CD4-positive, alpha-beta memory T cell (primary cell): Measurements from ENCODE around the gene MARCHF3. TPM values are rescaled to one million over a fixed set of nuclear protein-coding genes. Genes with fewer than 3 reads are reported as not detected.

ENCODE experiments used
- CTCF ChIA-PET: fragments of 350-600 bp; sonication (Branson Sonifier 250); formaldehyde crosslinking; loops from one replicate; lab custom pipeline; 2021; ENCODE audit warnings: inconsistent platforms; ENCODE audit not compliant: partially characterized antibody; lab: Charles Lee
- POLR2A ChIA-PET: fragments of 350-600 bp; sonication (Branson Sonifier 250); formaldehyde crosslinking; loops from one replicate; lab custom pipeline; 2021; ENCODE audit not compliant: partially characterized antibody; lab: Charles Lee
- DNase-seq, 5 donors: peaks; one replicate each; pipeline versions ENCODE4 v3.0.0 to v3.0.0-alpha.2; 2020 to 2022; ENCODE audit warnings: mixed read lengths in 1 of 5
- H3K27ac ChIP-seq: one replicate; pipeline ENCODE4 v1.7.0; 2013; ENCODE audit warnings: low read depth, low read length
- H3K27me3 ChIP-seq: 2 replicates; pipeline ENCODE4 v1.7.0; 2013; ENCODE audit warnings: mild to moderate bottlenecking, low read length, moderate library complexity; ENCODE audit not compliant: insufficient read depth
- H3K36me3 ChIP-seq: 2 replicates; pipeline ENCODE4 v1.7.0; 2013; ENCODE audit warnings: mild to moderate bottlenecking, low read length, moderate library complexity; ENCODE audit not compliant: insufficient read depth
- H3K4me1 ChIP-seq: 2 replicates; pipeline ENCODE4 v1.7.0; 2013; ENCODE audit warnings: mild to moderate bottlenecking, low read length, moderate library complexity; ENCODE audit not compliant: insufficient read depth
- H3K4me3 ChIP-seq, 2 donors: one replicate each; pipeline ENCODE4 v1.7.0; 2013; ENCODE audit warnings: low read length in 2 of 2, mild to moderate bottlenecking in 1 of 2
- H3K9me3 ChIP-seq, 2 donors: one replicate each; pipeline ENCODE4 v1.7.0; 2013; ENCODE audit warnings: low read length in 2 of 2, control low read depth in 1 of 2; ENCODE audit not compliant: control insufficient read depth in 1 of 2
- H3K27ac Mint-ChIP-seq, 7 donors: one replicate each; pipeline ENCODE4 v1.8.0; 2020 to 2021; ENCODE audit warnings: mixed read lengths in 7 of 7, mild to moderate bottlenecking in 6 of 7, inconsistent platforms in 3 of 7, moderate library complexity in 3 of 7
- H3K27me3 Mint-ChIP-seq, 2 donors: one replicate each; pipeline ENCODE4 v1.8.0; 2020 to 2021; ENCODE audit warnings: mixed read lengths in 2 of 2
- H3K36me3 Mint-ChIP-seq, 2 donors: one replicate each; pipeline ENCODE4 v1.8.0; 2020 to 2021; ENCODE audit warnings: mixed read lengths in 2 of 2, inconsistent platforms in 1 of 2, mild to moderate bottlenecking in 1 of 2
- H3K4me1 Mint-ChIP-seq, 4 donors: one replicate each; pipeline ENCODE4 v1.8.0; 2020 to 2021; ENCODE audit warnings: mixed read lengths in 4 of 4, mild to moderate bottlenecking in 1 of 4
- H3K4me3 Mint-ChIP-seq, 8 donors: one replicate each; pipeline ENCODE4 v1.8.0; 2020 to 2021; ENCODE audit warnings: mixed read lengths in 8 of 8, mild to moderate bottlenecking in 7 of 8, moderate library complexity in 6 of 8, inconsistent platforms in 3 of 8
- H3K9me3 Mint-ChIP-seq, 8 donors: one replicate each; pipeline ENCODE4 v1.8.0; 2020 to 2021; ENCODE audit warnings: mixed read lengths in 8 of 8, mild to moderate bottlenecking in 5 of 8, inconsistent platforms in 3 of 8, moderate library complexity in 1 of 8
- intact Hi-C: fragments of 100-400 bp; cut with micrococcal nuclease; formaldehyde crosslinking; loops from one replicate; pipeline ENCODE4 v1.15.1; 2023
- polyA plus RNA-seq, 2 donors: library from polyadenylated mRNA; unstranded; fragments of 300-500 nt; fragmentation: Illumina TruSeq; gene quantifications; one replicate each; pipeline ENCODE4 v1.2.3, GENCODE V29; 2021
- total RNA-seq, 2 experiments: library from RNA; stranded (reverse); gene quantifications; one replicate each; pipeline ENCODE4 v1.2.3, GENCODE V29; 2021

The MARCHF3 gene
- total and polyA plus RNA-seq, 4 experiments from 2014 or later = 3.2 to 7.5 (median 4.4) TPM

DNA sequence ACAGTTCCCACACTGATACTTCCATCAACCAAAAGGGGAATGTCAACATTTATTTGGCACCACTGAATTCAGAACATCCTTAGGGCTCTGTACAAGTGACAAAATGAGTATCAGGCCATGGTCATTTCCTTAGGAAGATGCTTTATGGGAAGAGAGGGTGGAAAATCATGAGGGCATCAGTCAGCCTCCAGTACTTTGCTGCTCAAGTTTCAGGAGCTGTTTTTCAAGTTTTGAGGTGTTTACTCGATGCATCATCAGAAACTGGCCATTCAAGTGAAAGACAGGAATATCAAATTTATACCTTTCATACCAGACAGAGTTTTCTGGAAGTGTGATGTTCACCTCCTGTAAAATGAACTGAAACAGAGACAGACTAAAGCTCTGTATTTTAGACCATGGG is 21.2 kb upstream of the MARCHF3 start:
- Mint-ChIP-seq H3K9me3 (peaks cover 0 to 4% (median 0%) of the 10 kb centered on the region in 8 donors), H3K36me3 (peaks cover 36 to 38% of the 10 kb centered on the region in 2 donors), H3K4me1 (no peaks in the 10 kb centered on the region), H3K27me3 (no peaks in the 10 kb centered on the region), H3K27ac (no peak overlapping the region), H3K4me3 (no peak overlapping the region)
- ChIA-PET POLR2A (no interaction called here), CTCF (no interaction called here)
- Histone ChIP-seq H3K36me3 (no peaks in the 10 kb centered on the region), H3K4me1 (no peaks in the 10 kb centered on the region), H3K27ac (no peak overlapping the region), H3K27me3 (no peaks in the 10 kb centered on the region), H3K4me3 (no peak overlapping the region), H3K9me3 (no peaks in the 10 kb centered on the region)
- DNase-seq = no peak
- intact Hi-C loops = no loop called here

DNA sequence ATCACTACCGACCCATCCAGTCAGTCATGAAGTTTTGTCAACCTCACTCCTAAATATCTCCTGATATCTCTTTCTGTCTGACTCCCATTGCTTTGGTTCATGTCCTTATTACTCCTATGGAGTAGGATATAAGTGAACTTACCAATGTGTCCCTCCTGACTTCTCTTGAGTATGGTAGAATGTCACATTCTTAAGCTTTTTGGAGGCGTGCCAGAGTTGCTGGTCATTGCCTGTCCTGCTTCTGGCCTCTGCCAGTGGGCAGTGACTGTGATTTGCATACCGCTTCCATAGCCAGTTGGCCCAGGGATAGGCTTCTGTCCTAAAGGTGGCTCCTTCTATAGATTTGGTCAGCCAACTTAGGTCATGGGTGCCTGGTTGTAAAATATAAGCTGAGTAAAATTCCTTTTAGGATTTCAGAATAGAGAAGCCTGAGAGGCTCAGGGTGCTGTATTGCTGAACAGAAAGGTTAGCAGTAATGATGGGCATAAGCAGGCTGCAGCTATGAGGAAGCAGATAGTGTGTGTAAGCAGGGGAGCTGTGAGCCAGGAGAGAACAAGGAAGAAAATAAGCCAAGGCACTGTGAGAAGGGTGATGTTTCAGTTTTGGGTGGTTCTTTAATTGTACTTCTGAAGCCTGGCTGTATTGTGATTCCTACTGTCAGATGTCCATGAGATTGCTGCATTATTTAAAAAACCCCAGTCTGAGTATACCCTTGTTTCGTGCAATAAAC is 16.1 kb upstream of the MARCHF3 start:
- H3K9me3 Mint-ChIP-seq = no peaks in the 10 kb centered on the region
- H3K4me3 ChIP-seq = no peak overlapping the region
- no peak overlapping the region for H3K27ac Mint-ChIP-seq
- H3K9me3 ChIP-seq = no peaks in the 10 kb centered on the region
- H3K4me1 Mint-ChIP-seq = no peaks in the 10 kb centered on the region
- no peaks in the 10 kb centered on the region for H3K4me1 ChIP-seq
- intact Hi-C loops = no loop called here
- DNase-seq = no peak
- H3K27me3 ChIP-seq = no peaks in the 10 kb centered on the region
- H3K36me3 ChIP-seq = no peaks in the 10 kb centered on the region
- ChIA-PET POLR2A (no interaction called here), CTCF (interaction anchor here (0.6 to 1.1 kb wide), 2 partner anchors 15 to 600 kb away, joined by 3 read pairs; no protein-coding TSS in a partner anchor)
- H3K27me3 Mint-ChIP-seq = no peaks in the 10 kb centered on the region
- no peak overlapping the region for H3K4me3 Mint-ChIP-seq
- peaks cover 2 to 4% of the 10 kb centered on the region in 2 donors for H3K36me3 Mint-ChIP-seq
- no peak overlapping the region for H3K27ac ChIP-seq

DNA sequence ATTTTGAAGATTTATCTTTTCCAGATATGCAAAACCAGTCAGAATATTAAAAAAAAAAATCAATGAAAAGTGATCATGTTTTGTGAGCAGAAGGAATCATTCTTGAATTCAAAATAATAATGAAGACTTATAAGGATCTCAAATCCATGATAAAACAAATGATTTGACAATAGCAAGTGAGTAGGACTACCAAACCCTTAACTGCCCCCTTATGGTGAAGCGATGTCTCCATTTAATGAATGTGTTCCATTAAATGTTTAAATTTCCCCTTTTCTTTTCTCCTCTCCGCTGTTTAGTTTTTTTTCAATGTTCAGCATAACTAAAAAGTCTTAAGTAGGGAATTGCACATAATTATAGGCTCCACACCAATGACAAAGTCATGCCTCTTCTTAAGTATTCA is 12.2 kb upstream of the MARCHF3 start:
- H3K4me1 ChIP-seq = no peaks in the 10 kb centered on the region
- ChIA-PET CTCF (no interaction called here), POLR2A (no interaction called here)
- Mint-ChIP-seq H3K36me3 (no peaks in the 10 kb centered on the region), H3K4me3 (no peak overlapping the region), H3K4me1 (no peaks in the 10 kb centered on the region), H3K9me3 (peaks cover 0 to 2% (median 0%) of the 10 kb centered on the region in 8 donors), H3K27ac (no peak overlapping the region), H3K27me3 (no peaks in the 10 kb centered on the region)
- no peak for DNase-seq
- H3K36me3 ChIP-seq = no peaks in the 10 kb centered on the region
- intact Hi-C loops = loop anchor here (5.0 kb wide), 1 partner anchor 205 kb away; no protein-coding TSS in a partner anchor
- H3K27me3 ChIP-seq = no peaks in the 10 kb centered on the region
- H3K9me3 ChIP-seq = no peaks in the 10 kb centered on the region
- H3K4me3 ChIP-seq = no peak overlapping the region
- no peak overlapping the region for H3K27ac ChIP-seq

DNA sequence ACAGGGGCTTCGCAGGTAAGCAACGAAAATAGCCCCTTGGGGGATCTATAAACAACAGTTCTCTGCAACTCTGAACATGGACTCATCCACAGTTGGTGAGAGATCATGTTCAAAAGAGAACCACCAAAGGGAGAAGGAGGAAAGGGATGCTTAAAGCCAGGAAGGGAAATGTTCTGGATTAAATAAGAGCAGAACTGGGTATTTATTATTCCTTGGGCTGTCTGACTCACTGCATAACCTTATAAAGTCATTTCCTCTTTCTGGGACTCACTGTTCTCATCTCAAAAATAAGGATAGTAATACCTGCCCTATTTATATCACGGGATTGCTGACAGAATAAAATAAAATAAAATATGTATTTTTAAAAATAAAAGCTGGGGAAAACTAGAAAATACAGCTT is 11.2 kb upstream of the MARCHF3 start:
- POLR2A ChIA-PET = no interaction called here
- Histone ChIP-seq H3K36me3 (no peaks in the 10 kb centered on the region), H3K27ac (no peak overlapping the region), H3K4me1 (no peaks in the 10 kb centered on the region), H3K4me3 (no peak overlapping the region), H3K27me3 (no peaks in the 10 kb centered on the region), H3K9me3 (no peaks in the 10 kb centered on the region)
- Mint-ChIP-seq H3K27ac (no peak overlapping the region), H3K4me3 (no peak overlapping the region), H3K9me3 (peaks cover 0 to 2% (median 0%) of the 10 kb centered on the region in 8 donors), H3K27me3 (no peaks in the 10 kb centered on the region), H3K4me1 (no peaks in the 10 kb centered on the region), H3K36me3 (no peaks in the 10 kb centered on the region)
- DNase-seq = no peak
- intact Hi-C loops = loop anchor here (5.0 kb wide), 1 partner anchor 204 kb away; no protein-coding TSS in a partner anchor
- CTCF ChIA-PET = interaction anchor here (0.5 to 1.4 kb wide), 2 partner anchors 187 to 204 kb away, joined by 3 read pairs; no protein-coding TSS in a partner anchor

DNA sequence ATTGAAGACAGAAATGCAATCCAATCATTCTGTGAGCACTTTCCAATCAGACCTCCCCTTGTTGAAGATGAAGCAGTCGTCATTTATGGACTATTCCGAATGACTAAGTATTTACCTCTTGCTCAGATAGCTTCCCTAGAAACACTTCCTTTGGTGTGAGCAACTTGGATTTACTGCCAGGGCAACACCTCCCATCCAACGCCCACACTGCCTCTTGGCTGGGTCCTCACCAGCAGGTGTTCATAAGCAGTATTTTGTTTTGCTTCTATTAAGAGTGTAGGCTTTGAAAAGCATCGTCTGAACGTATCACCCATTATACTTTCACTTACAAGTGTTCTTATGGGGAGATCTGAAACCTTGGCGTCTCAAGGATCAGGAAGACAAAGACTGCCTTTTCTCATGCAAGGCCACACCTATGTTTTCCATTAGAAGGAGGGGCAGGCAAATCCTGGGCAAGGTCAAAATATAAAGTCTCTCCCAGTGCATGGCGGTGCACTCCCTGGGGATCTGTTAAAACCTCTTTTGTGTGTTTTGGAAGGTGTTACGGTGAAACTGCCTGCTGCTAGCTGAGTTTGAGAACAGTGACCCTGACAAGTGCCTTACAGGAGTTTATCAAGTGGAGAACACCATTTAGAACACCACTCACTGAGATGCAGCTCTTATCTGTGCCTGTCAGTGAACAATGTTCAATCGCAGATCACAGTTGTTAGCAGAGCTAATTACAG is 10.6 kb upstream of the MARCHF3 start:
- Mint-ChIP-seq H3K27ac (no peak overlapping the region), H3K9me3 (peaks cover 0 to 2% (median 0%) of the 10 kb centered on the region in 8 donors), H3K36me3 (no peaks in the 10 kb centered on the region), H3K4me1 (no peaks in the 10 kb centered on the region), H3K27me3 (no peaks in the 10 kb centered on the region), H3K4me3 (no peak overlapping the region)
- Histone ChIP-seq H3K4me1 (no peaks in the 10 kb centered on the region), H3K36me3 (no peaks in the 10 kb centered on the region), H3K9me3 (no peaks in the 10 kb centered on the region), H3K27ac (no peak overlapping the region), H3K4me3 (no peak overlapping the region), H3K27me3 (no peaks in the 10 kb centered on the region)
- ChIA-PET CTCF (interaction anchor here (0.5 to 1.4 kb wide), 2 partner anchors 187 to 204 kb away, joined by 3 read pairs; no protein-coding TSS in a partner anchor), POLR2A (no interaction called here)
- intact Hi-C loops = loop anchor here (5.0 kb wide), 1 partner anchor 204 kb away; no protein-coding TSS in a partner anchor
- DNase-seq = no peak

DNA sequence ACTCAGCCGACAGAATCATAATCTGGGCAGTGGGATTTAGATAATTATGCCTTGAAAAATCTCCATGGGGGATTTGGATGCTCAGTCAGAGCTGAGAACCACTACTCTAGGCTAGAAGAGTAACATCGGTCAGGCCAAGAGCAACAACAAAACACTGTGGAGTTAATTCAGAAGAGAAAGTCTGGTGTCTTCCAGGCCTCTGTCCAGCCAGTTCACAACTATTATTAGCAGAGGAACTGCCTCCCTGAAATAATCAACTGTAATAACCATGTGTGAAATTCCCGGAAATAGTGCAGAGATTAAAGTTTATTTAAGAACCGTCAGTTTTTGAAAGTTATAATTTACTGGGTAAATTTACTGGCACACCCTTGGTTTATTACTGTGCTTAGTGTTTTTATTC is 8.2 kb upstream of the MARCHF3 start:
- intact Hi-C loops = loop anchor here (10.0 kb wide), 1 partner anchor 1046 kb away; the partner anchor contains the start of gene SLC12A2
- POLR2A ChIA-PET = no interaction called here

DNA sequence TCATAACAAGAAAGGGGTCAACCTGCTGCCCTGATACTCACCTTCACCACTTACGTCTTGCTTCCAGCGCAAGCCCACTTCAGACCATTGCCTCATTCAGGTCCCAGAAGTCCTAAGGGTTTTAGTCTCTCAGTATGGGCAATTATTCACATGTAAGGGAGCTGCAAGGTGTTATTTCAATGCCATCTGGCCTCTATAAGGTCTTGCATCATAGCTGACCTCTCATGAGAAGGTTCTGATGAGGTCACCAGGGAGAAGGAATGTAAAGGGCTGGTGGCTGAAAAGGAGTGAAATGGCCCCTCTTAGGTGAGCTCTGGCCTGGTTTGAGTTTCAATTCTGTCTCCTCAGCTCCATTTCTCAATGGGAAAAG is 1.5 kb upstream of the MARCHF3 start:
- H3K9me3 Mint-ChIP-seq = no peaks in the 10 kb centered on the region
- POLR2A ChIA-PET = interaction anchor here (1.6 to 3.5 kb wide), 4 partner anchors 41 to 254 kb away, joined by 5 to 22 read pairs (median 10); partner anchors contain the start of genes C5orf63 and LMNB1
- CTCF ChIA-PET = interaction anchor here (0.9 to 1.8 kb wide), 3 partner anchors 15 to 254 kb away, joined by 3 to 8 read pairs (median 6); partner anchors contain the start of genes C5orf63 and LMNB1
- peak overlapping the region; percentile 82 to 94 (median 89) for H3K4me3 Mint-ChIP-seq
- H3K4me3 ChIP-seq = no peak overlapping the region
- H3K4me1 ChIP-seq = peaks cover 16% of the 10 kb centered on the region
- peaks cover 0 to 17% of the 10 kb centered on the region in 2 donors for H3K27me3 Mint-ChIP-seq
- H3K27ac Mint-ChIP-seq = peak overlapping the region in 4 of 7 donors; percentile 24 to 91 (median 69)
- H3K4me1 Mint-ChIP-seq = peaks cover 5 to 17% (median 7%) of the 10 kb centered on the region in 4 donors
- H3K36me3 Mint-ChIP-seq = no peaks in the 10 kb centered on the region
- intact Hi-C loops = loop anchor here (2.0 to 10.0 kb wide), 5 partner anchors 60 to 1053 kb away; partner anchors contain the start of gene SLC12A2
- H3K27me3 ChIP-seq = no peaks in the 10 kb centered on the region
- DNase-seq = no peak
- H3K27ac ChIP-seq = no peak overlapping the region
- H3K9me3 ChIP-seq = no peaks in the 10 kb centered on the region
- no peaks in the 10 kb centered on the region for H3K36me3 ChIP-seq

More for the DNA sequence above, 8.2 kb upstream of the MARCHF3 start:
- H3K4me3 Mint-ChIP-seq = no peak overlapping the region
- no peaks in the 10 kb centered on the region for H3K4me1 Mint-ChIP-seq
- H3K27ac Mint-ChIP-seq = no peak overlapping the region
- no peaks in the 10 kb centered on the region for H3K9me3 ChIP-seq
- H3K9me3 Mint-ChIP-seq = peaks cover 0 to 2% (median 0%) of the 10 kb centered on the region in 8 donors
- H3K4me1 ChIP-seq = no peaks in the 10 kb centered on the region
- no peak for DNase-seq
- no peaks in the 10 kb centered on the region for H3K27me3 Mint-ChIP-seq
- no peaks in the 10 kb centered on the region for H3K27me3 ChIP-seq
- CTCF ChIA-PET = no interaction called here
- H3K36me3 Mint-ChIP-seq = no peaks in the 10 kb centered on the region
- no peak overlapping the region for H3K4me3 ChIP-seq
- H3K36me3 ChIP-seq = no peaks in the 10 kb centered on the region
- H3K27ac ChIP-seq = no peak overlapping the region
